ENCODE results near the gene PRR3.

PRR3 gene

DNA sequence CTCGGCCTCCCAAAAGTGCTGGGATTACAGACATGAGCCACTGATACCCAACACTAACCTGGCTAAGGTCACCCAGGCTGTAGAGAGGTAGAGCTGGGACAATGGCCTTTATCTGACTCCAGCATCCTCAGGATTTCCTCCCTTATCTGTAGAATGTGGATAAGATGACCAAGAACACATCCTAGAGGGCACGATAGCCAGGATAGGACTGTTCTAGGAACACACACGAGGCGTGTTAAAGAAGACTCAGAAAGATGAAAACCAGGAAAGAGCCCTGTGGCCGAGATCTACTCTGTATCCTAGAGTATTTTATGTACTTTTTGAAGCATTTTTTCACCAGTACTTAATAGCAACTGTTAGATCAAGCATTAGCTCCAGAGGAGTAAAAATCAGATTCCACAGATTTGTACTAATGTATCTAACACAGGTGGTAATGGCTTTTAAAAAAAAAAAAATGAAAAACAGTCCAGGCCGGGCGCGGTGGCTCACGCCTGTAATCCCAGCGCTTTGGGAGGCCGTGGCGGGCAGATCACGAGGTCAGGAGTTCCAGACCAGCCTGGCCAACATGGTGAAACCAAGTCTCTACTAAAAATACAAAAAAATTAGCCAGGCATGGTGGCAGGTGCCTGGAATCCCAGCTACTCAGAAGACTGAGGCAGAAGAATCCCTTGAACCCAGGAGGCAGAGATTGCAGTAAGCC is 42.7 kb downstream of the PRR3 start:
- no peaks in the 10 kb centered on the region for H3K9me3 ChIP-seq (ENCODE audit: insufficient read depth, low read depth, low read length)
- H3K9ac ChIP-seq (ENCODE audit: low read depth, low read length) = no peak overlapping the region
- 92% methylated on average over 13 of the region's 13 CpGs for WGBS
- no peak overlapping the region for H3K4me3 ChIP-seq (ENCODE audit: low read length)
- no peaks in the 10 kb centered on the region for H3K4me1 ChIP-seq (ENCODE audit: insufficient read depth, low read length)
- no peaks in the 10 kb centered on the region for H3K27me3 ChIP-seq (ENCODE audit: insufficient read depth, low read length)
- peaks cover 59% of the 10 kb centered on the region for H3K36me3 ChIP-seq (ENCODE audit: insufficient read depth, low read length)
- H3K27ac ChIP-seq (ENCODE audit: low read depth, low read length) = no peak overlapping the region

DNA sequence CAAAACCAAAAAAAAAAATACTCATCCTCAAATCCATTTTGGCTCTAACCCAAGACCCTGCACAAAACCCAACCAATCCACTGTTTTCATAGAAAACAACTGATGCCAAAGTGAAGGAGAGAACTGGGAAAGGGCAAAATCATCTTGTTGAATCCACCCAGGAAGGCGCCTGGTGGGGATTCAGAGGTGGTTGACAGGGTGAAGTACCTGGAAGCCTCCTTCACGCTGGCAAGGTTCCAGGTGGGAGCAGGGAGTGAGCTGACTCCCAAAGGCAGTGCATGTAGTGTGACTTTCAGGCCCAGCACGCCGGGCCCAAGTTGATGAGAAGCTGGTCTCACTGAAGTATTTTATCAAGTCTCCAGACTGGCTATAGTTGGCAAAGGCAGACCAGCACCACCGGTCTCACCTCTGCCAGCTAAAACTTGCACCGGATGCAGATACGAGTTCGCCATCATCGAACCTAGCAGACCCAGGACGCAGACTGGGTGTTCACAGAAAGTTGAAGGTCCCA is 43.4 kb downstream of the PRR3 start:
- H3K27me3 ChIP-seq (ENCODE audit: insufficient read depth, low read length) = no peaks in the 10 kb centered on the region
- no peaks in the 10 kb centered on the region for H3K4me1 ChIP-seq (ENCODE audit: insufficient read depth, low read length)
- no peaks in the 10 kb centered on the region for H3K9me3 ChIP-seq (ENCODE audit: insufficient read depth, low read depth, low read length)
- H3K9ac ChIP-seq (ENCODE audit: low read depth, low read length) = no peak overlapping the region
- H3K36me3 ChIP-seq (ENCODE audit: insufficient read depth, low read length) = peaks cover 62% of the 10 kb centered on the region
- no peak overlapping the region; the same call in 1 of the 2 replicates for H3K27ac ChIP-seq (ENCODE audit: low read depth, low read length)
- WGBS = 94% methylated on average over 10 of the region's 10 CpGs
- H3K4me3 ChIP-seq (ENCODE audit: low read length) = no peak overlapping the region

DNA sequence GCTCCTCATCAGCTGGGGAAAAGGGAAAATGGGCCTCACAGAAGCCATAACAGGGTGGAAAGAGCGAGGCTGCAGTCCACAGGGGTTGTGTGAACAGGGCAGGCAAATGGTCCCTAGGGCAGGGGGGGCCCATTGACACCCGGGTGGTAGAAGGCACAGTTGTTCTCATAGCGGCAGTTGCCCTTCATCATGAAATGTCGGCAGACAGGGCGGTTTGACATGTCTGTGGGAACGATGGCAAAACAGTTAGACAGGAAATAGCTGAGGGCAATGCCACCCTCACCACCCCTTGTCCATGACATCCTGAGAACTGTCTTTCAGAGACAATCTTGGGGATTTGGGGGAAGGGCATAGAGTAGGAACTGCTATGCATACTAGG is 44.3 kb downstream of the PRR3 start:
- 96% methylated on average over 6 of the region's 6 CpGs for WGBS
- Histone ChIP-seq H3K4me3 (ENCODE audit: low read length) (no peak overlapping the region), H3K4me1 (ENCODE audit: insufficient read depth, low read length) (no peaks in the 10 kb centered on the region), H3K9me3 (ENCODE audit: insufficient read depth, low read depth, low read length) (no peaks in the 10 kb centered on the region), H3K36me3 (ENCODE audit: insufficient read depth, low read length) (peaks cover 68% of the 10 kb centered on the region), H3K9ac (ENCODE audit: low read depth, low read length) (no peak overlapping the region), H3K27me3 (ENCODE audit: insufficient read depth, low read length) (no peaks in the 10 kb centered on the region), H3K27ac (ENCODE audit: low read depth, low read length) (no peak overlapping the region)

DNA sequence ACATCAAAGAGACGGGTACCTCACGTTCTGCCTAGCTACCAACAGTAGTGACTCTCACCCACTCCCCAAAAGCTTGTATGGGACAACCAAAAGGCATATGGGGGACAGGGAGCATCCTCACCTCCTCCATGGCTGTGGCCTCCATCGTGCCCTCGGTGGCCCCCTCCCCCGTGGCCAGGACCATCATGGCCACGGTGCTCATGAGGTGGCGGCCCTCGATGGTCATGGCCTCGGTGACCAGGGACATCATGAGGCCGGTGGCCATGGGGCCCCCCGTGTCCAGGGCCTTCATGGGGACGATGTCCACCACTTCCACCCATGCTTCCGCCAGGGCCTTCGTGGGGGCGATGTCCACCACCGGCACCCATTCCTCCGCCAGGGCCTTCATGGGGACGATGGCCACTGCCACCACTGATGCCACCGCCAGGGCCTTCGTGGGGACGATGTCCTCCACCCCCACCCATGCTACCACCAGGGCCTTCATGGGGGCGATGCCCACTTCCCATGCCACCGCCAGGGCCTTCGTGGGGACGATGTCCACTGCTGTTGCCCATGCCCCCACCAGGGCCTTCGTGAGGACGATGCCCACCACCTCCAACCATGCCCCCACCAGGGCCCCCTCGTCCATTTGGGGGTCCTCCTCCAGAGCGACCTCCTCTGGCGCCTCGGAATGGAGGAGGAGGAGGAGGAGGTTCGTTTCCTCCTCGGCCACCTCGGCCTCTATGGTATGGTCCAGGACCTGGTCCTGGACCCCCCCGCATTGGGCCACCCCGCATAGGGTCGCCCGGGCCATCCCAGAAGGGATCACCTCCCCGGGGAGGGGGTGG is 44.9 kb downstream of the PRR3 start:
- no peak overlapping the region for H3K4me3 ChIP-seq (ENCODE audit: low read length)

DNA sequence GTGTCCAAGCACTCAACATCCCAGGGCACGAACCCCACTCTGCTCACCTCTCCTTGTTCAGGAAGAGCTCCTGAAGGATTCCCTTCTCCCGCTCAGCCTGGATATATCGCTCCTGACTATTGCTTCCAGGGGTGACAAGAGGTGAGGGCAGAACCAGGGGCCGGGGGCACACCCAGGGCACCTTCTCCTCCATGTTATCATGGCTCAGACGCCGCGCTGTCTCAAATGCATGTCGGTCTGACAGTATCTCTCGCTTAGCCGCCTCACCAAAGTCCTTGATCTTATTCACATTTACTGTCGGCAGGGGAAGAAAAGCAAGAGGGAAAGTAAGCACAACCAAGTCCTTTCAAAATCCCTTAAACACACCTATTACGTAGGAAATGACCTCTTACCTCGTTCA is 46.9 kb downstream of the PRR3 start:
- Histone ChIP-seq H3K36me3 (ENCODE audit: insufficient read depth, low read length) (peaks cover 93% of the 10 kb centered on the region), H3K9ac (ENCODE audit: low read depth, low read length) (no peak overlapping the region), H3K4me1 (ENCODE audit: insufficient read depth, low read length) (no peaks in the 10 kb centered on the region), H3K27me3 (ENCODE audit: insufficient read depth, low read length) (no peaks in the 10 kb centered on the region), H3K4me3 (ENCODE audit: low read length) (no peak overlapping the region), H3K9me3 (ENCODE audit: insufficient read depth, low read depth, low read length) (no peaks in the 10 kb centered on the region), H3K27ac (ENCODE audit: low read depth, low read length) (no peak overlapping the region)
- 97% methylated on average over 13 of the region's 13 CpGs for WGBS

More for the DNA sequence above, 44.9 kb downstream of the PRR3 start:
- WGBS = 97% methylated on average over 39 of the region's 39 CpGs
- H3K36me3 ChIP-seq (ENCODE audit: insufficient read depth, low read length) = peaks cover 74% of the 10 kb centered on the region
- no peak overlapping the region for H3K9ac ChIP-seq (ENCODE audit: low read depth, low read length)
- H3K4me1 ChIP-seq (ENCODE audit: insufficient read depth, low read length) = no peaks in the 10 kb centered on the region
- no peaks in the 10 kb centered on the region for H3K9me3 ChIP-seq (ENCODE audit: insufficient read depth, low read depth, low read length)
- H3K27me3 ChIP-seq (ENCODE audit: insufficient read depth, low read length) = no peaks in the 10 kb centered on the region
- no peak overlapping the region for H3K27ac ChIP-seq (ENCODE audit: low read depth, low read length)

DNA sequence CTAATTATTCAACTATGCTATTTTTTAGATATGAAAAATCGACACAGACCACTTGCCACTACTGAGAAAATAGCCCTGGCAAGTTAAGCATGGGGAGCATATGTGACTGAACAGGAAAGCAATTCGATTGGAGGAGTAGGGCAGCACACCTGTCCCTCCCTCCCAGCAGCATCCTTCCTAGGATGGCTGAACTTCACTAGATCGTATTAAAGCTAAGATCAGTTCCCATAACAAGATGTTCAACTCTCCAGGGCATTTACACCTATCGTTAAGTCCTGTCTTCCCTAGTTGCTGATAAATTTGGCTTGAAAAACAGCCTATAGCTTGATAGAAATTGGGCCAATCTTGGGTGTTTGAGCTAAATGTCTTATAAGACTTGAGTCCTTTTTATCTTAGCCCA is 53.0 kb downstream of the PRR3 start:
- no peak overlapping the region for H3K4me3 ChIP-seq (ENCODE audit: low read length)
- peaks cover 17% of the 10 kb centered on the region for H3K4me1 ChIP-seq (ENCODE audit: insufficient read depth, low read length)
- H3K27ac ChIP-seq (ENCODE audit: low read depth, low read length) = no peak overlapping the region
- H3K36me3 ChIP-seq (ENCODE audit: insufficient read depth, low read length) = peaks cover 77% of the 10 kb centered on the region
- H3K9ac ChIP-seq (ENCODE audit: low read depth, low read length) = no peak overlapping the region
- no peaks in the 10 kb centered on the region for H3K9me3 ChIP-seq (ENCODE audit: insufficient read depth, low read depth, low read length)
- WGBS = 98% methylated on average over 3 of the region's 4 CpGs
- no peaks in the 10 kb centered on the region for H3K27me3 ChIP-seq (ENCODE audit: insufficient read depth, low read length)

DNA sequence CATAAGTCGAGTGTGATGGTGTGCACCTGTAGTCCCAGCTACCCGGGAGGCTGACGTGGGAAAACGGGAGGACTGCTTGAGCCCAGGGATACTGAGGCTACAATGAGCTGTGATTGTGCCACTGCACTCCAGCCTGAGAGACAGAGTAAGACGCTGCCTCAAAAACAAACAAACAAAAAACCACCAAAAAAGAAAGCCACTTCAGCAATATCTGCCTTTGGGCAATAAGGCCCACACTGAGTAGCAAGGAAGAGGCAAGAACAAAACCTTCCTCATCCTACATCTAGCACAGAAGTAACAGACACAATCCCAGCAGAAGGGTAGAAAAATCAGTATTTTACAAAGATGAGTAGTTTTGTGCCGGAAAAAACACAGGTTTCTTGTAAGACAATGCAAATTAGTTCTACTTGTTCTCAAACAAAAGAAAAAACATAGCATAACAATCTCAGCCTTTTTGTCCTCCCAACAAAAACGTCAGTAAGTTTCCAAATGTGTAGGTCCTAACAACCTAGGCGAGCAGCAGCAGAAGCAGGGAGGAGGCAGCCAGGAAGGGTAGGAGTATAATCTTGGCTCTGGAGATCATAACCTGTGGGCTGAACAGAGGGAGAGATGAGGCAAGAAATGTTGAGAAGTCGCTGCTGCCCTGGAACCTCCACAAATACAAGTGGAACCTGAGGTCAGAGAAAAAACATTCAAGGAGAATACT is 54.2 kb downstream of the PRR3 start:
- H3K9me3 ChIP-seq (ENCODE audit: insufficient read depth, low read depth, low read length) = no peaks in the 10 kb centered on the region
- H3K27ac ChIP-seq (ENCODE audit: low read depth, low read length) = no peak overlapping the region
- H3K4me3 ChIP-seq (ENCODE audit: low read length) = no peak overlapping the region
- H3K9ac ChIP-seq (ENCODE audit: low read depth, low read length) = no peak overlapping the region
- H3K36me3 ChIP-seq (ENCODE audit: insufficient read depth, low read length) = peaks cover 74% of the 10 kb centered on the region
- 93% methylated on average over 9 of the region's 9 CpGs for WGBS
- peaks cover 17% of the 10 kb centered on the region for H3K4me1 ChIP-seq (ENCODE audit: insufficient read depth, low read length)
- no peaks in the 10 kb centered on the region for H3K27me3 ChIP-seq (ENCODE audit: insufficient read depth, low read length)

DNA sequence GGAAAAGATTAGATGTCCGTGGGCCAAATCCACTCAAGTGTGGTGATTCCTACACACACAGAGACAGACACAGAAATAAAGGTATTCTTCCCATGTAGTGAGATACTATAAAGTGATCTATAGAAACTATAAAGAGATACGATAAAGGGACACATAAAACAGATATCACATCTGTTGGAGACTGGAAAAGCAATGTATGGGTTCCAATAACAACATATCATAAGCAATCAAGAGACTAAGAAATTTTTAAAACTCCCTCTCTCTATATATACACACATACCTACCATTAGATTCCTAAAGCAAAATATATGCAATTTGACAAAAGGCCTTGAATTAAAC is 54.7 kb downstream of the PRR3 start:
- H3K9me3 ChIP-seq (ENCODE audit: insufficient read depth, low read depth, low read length) = no peaks in the 10 kb centered on the region

DNA sequence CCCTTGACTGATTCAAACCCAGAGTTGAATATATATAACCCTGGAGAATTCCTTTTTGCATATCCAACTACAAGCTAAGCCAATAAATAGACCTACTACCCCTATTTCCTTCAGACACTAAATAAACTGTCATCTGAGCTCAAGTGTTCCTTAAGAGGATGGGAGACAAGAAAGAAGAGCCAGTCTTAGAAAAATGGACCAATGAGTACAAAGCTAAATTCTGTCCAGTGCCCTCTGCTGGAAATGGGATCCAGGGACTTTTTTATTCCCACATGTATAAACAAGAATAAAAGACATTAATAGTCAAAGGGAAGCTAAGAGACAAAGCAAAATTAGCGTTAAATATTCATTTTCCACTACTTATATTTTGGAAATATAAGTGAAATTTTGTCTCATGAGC is 55.1 kb downstream of the PRR3 start:
- Histone ChIP-seq H3K9ac (ENCODE audit: low read depth, low read length) (no peak overlapping the region), H3K27ac (ENCODE audit: low read depth, low read length) (no peak overlapping the region), H3K36me3 (ENCODE audit: insufficient read depth, low read length) (peaks cover 72% of the 10 kb centered on the region), H3K4me1 (ENCODE audit: insufficient read depth, low read length) (peaks cover 17% of the 10 kb centered on the region), H3K9me3 (ENCODE audit: insufficient read depth, low read depth, low read length) (no peaks in the 10 kb centered on the region), H3K4me3 (ENCODE audit: low read length) (no peak overlapping the region), H3K27me3 (ENCODE audit: insufficient read depth, low read length) (no peaks in the 10 kb centered on the region)
- WGBS = no CpG with 5 or more reads among the region's 1 CpG

More for the DNA sequence above, 54.7 kb downstream of the PRR3 start:
- Histone ChIP-seq H3K27ac (ENCODE audit: low read depth, low read length) (no peak overlapping the region), H3K27me3 (ENCODE audit: insufficient read depth, low read length) (no peaks in the 10 kb centered on the region), H3K4me1 (ENCODE audit: insufficient read depth, low read length) (peaks cover 17% of the 10 kb centered on the region), H3K36me3 (ENCODE audit: insufficient read depth, low read length) (peaks cover 74% of the 10 kb centered on the region), H3K9ac (ENCODE audit: low read depth, low read length) (no peak overlapping the region), H3K4me3 (ENCODE audit: low read length) (no peak overlapping the region)
- 91% methylated on average over 1 of the region's 2 CpGs for WGBS

DNA sequence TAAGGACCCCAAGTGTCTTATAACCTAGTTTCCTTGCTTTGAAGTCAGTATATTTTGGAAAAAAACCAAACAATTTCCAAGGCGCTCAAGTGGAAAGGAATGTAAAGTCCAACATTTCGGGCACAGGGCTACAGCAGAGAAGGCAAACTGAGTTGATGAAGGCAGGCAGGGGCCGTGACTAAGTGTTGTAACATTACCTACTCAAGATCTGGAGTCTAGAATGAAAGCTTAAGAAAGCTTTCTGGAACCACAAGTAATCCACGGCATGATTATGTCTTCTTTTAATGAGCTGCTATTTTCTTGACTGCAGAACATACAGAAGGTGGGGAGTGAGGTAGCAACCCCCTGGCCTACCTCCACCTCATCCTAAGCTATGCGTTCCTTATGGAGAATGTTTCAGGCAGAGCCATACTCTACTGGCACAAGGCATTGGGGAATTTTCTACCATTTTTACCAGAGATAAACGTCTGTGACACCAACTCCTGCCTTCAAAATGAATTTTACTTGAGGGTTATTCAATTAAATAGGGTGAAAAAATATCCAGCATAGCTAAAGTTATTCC is 55.7 kb downstream of the PRR3 start:
- no peaks in the 10 kb centered on the region for H3K27me3 ChIP-seq (ENCODE audit: insufficient read depth, low read length)
- peaks cover 67% of the 10 kb centered on the region for H3K36me3 ChIP-seq (ENCODE audit: insufficient read depth, low read length)
- H3K9ac ChIP-seq (ENCODE audit: low read depth, low read length) = no peak overlapping the region
- peaks cover 17% of the 10 kb centered on the region for H3K4me1 ChIP-seq (ENCODE audit: insufficient read depth, low read length)
- H3K9me3 ChIP-seq (ENCODE audit: insufficient read depth, low read depth, low read length) = no peaks in the 10 kb centered on the region
- no peak overlapping the region for H3K27ac ChIP-seq (ENCODE audit: low read depth, low read length)
- WGBS = 75% methylated on average over 6 of the region's 6 CpGs
- no peak overlapping the region for H3K4me3 ChIP-seq (ENCODE audit: low read length)

Data from HUES64 (cell line).